Neuronal stem cell (in vitro differentiated cells): Measurements from ENCODE around the gene AFF3.

ENCODE experiments used
- DNase-seq: peaks from one replicate; pipeline ENCODE4 v3.0.0-alpha.2; 2013; ENCODE audit warnings: low spot score
- H2AFZ ChIP-seq: one replicate; pipeline ENCODE4 v1.6.1; 2013; ENCODE audit warnings: mild to moderate bottlenecking, low read length, inconsistent platforms
- H2AK5ac ChIP-seq: 2 replicates; pipeline ENCODE4 v1.6.1; 2013; ENCODE audit warnings: low read depth, mild to moderate bottlenecking, inconsistent platforms, low read length, moderate library complexity, mixed read lengths
- H2BK120ac ChIP-seq: 2 replicates; pipeline ENCODE4 v1.6.1; 2013; ENCODE audit warnings: low read depth, mild to moderate bottlenecking, inconsistent platforms, low read length, moderate library complexity, mixed read lengths
- H2BK12ac ChIP-seq: one replicate; pipeline ENCODE4 v1.6.1; 2013; ENCODE audit warnings: low read length, inconsistent platforms
- H2BK15ac ChIP-seq: 2 replicates; pipeline ENCODE4 v1.6.1; 2013; ENCODE audit warnings: mild to moderate bottlenecking, low read length, inconsistent platforms, mixed read lengths
- H2BK5ac ChIP-seq: one replicate; pipeline ENCODE4 v1.6.1; 2013; ENCODE audit warnings: inconsistent platforms, mild to moderate bottlenecking, low read length, moderate library complexity
- H3K14ac ChIP-seq: one replicate; pipeline ENCODE4 v1.6.1; 2013; ENCODE audit warnings: low read length, inconsistent platforms
- H3K18ac ChIP-seq: 2 replicates; pipeline ENCODE4 v1.6.1; 2013; ENCODE audit warnings: low read length, inconsistent platforms
- H3K23ac ChIP-seq: 2 replicates; pipeline ENCODE4 v1.6.1; 2013; ENCODE audit warnings: low read depth, mild to moderate bottlenecking, mixed read lengths, low read length, inconsistent platforms; ENCODE audit not compliant: poor library complexity
- H3K27ac ChIP-seq: replicated peaks from 3 replicates; pipeline ENCODE4 v1.5.1; 2013; ENCODE audit warnings: low read length, inconsistent platforms
- H3K27me3 ChIP-seq, 3 experiments: 2 replicates each; pipeline ENCODE4 v1.6.1; 2013; ENCODE audit warnings: low read length in 3 of 3, mild to moderate bottlenecking in 2 of 3, inconsistent platforms in 1 of 3, low read depth in 1 of 3, mixed read lengths in 1 of 3, moderate library complexity in 1 of 3; ENCODE audit not compliant: control insufficient read depth in 3 of 3, insufficient read depth in 3 of 3
- H3K36me3 ChIP-seq, 2 donors: replicated peaks in 1 of 2; 2 replicates each; pipeline ENCODE4 v1.6.1; 2013; ENCODE audit warnings: low read length in 2 of 2; ENCODE audit not compliant: control insufficient read depth in 2 of 2, insufficient read depth in 2 of 2
- H3K4ac ChIP-seq: 2 replicates; pipeline ENCODE4 v1.6.1; 2013; ENCODE audit warnings: inconsistent platforms, mild to moderate bottlenecking, low read length, moderate library complexity
- H3K4me1 ChIP-seq, 2 donors: 1 replicate in 1 of 2; 2 replicates in 1 of 2; pipeline ENCODE4 v1.6.1; 2013; ENCODE audit warnings: low read length in 2 of 2, low read depth in 1 of 2; ENCODE audit not compliant: control insufficient read depth in 2 of 2, insufficient read depth in 1 of 2
- H3K4me2 ChIP-seq: one replicate; pipeline ENCODE4 v1.6.1; 2013; ENCODE audit warnings: mild to moderate bottlenecking, low read length, inconsistent platforms; ENCODE audit not compliant: insufficient read depth, poor library complexity, severe bottlenecking
- H3K4me3 ChIP-seq, 2 donors: 2 replicates each; pipeline ENCODE4 v1.5.1; 2013; ENCODE audit warnings: low read length in 2 of 2, mild to moderate bottlenecking in 2 of 2, inconsistent platforms in 1 of 2, moderate library complexity in 1 of 2
- H3K79me1 ChIP-seq: one replicate; pipeline ENCODE4 v1.6.1; 2013; ENCODE audit warnings: low read depth, mild to moderate bottlenecking, inconsistent platforms, low read length, moderate library complexity
- H3K9ac ChIP-seq: one replicate; pipeline ENCODE4 v1.6.1; 2013; ENCODE audit warnings: mild to moderate bottlenecking, low read depth, low read length, inconsistent platforms; ENCODE audit not compliant: poor library complexity
- H3K9me3 ChIP-seq, 2 donors: replicated peaks in 1 of 2; 2 replicates each; pipeline versions ENCODE3 to v1.6.1; 2013; ENCODE audit warnings: low read length in 2 of 2, mild to moderate bottlenecking in 2 of 2, inconsistent platforms in 1 of 2, low read depth in 1 of 2, mixed read lengths in 1 of 2, moderate library complexity in 1 of 2; ENCODE audit not compliant: control insufficient read depth in 2 of 2, insufficient read depth in 1 of 2
- H4K8ac ChIP-seq: one replicate; pipeline ENCODE4 v1.6.1; 2013; ENCODE audit warnings: low read depth, mild to moderate bottlenecking, inconsistent platforms, low read length, moderate library complexity
- H4K91ac ChIP-seq: one replicate; pipeline ENCODE4 v1.6.1; 2013; ENCODE audit warnings: low read length, low read depth, mild to moderate bottlenecking, inconsistent platforms; ENCODE audit not compliant: poor library complexity
- WGBS, 2 donors: extraction: QIAGEN DNeasy Blood & Tissue Kit; methylation state at CpG; one replicate each; pipeline ENCODE4 v1.1.7; 2013; ENCODE audit warnings: missing lambda C conversion rate in 2 of 2, mixed read lengths in 1 of 2; ENCODE audit not compliant: insufficient read length in 2 of 2, insufficient replicate concordance in 1 of 2; ENCODE audit errors: extremely low coverage in 2 of 2; 5-methylcytosine and 5-hydroxymethylcytosine counted together

The AFF3 gene

DNA sequence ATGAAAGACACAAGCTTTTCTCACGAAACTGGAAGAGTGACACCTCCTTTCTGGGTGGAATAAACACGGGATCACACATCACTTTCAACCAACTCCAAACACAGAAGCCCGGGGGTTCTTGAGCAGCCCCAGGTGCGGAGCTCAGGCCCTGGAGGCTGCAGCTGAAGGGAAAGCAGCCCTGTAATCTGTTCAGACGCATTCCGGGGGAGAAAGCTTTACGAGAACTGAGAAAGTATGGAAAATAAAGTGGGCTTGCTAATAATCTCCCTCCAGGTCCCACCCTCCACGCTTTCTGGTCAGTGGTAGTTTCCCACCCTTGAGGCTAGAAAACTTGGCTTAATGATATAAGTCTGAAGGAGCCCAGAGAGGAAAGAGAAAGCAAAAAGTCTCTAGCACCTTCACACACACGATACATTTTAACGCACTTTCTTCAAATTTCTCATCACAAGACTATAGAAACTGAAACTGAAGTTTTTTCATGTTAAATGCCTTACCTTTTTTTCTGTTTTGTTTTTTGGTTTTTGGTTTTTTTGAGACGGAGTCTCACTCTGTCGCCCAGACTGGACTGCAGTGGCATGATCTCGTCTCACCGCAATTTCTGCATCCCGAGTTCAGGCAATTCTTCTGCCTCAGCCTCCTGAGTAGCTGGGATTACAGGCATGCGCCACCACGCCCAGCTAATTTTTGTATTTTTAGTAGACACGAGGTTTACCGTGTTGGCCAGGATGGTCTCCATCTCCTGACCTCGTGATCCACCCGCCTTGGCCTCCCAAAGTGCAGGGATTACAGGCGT lies 141.3 kb downstream of the AFF3 start:
- H3K4me3 ChIP-seq: no peak overlapping the region
- peaks cover 0 to 3% of the 10 kb centered on the region in 2 donors for H3K36me3 ChIP-seq
- H2BK15ac ChIP-seq: no peak overlapping the region
- H4K91ac ChIP-seq: no peak overlapping the region
- H3K4me2 ChIP-seq: no peak overlapping the region
- H2AK5ac ChIP-seq: no peak overlapping the region
- WGBS, 2 donors: no CpG with 5 or more reads among the region's 22 CpGs
- no peaks in the 10 kb centered on the region for H3K27me3 ChIP-seq
- H3K4me1 ChIP-seq: peaks cover 0 to 6% of the 10 kb centered on the region in 2 donors
- no peak overlapping the region for H3K4ac ChIP-seq
- no peak overlapping the region for H3K9ac ChIP-seq
- H3K79me1 ChIP-seq: no peaks in the 10 kb centered on the region
- peaks cover 0 to 2% of the 10 kb centered on the region in 2 donors for H3K9me3 ChIP-seq
- H2BK5ac ChIP-seq: no peak overlapping the region
- no peak overlapping the region for H4K8ac ChIP-seq
- no peak overlapping the region for H3K14ac ChIP-seq
- no peak overlapping the region for H2AFZ ChIP-seq
- H2BK120ac ChIP-seq: no peak overlapping the region
- no peak overlapping the region for H2BK12ac ChIP-seq
- no peak overlapping the region for H3K27ac ChIP-seq
- no peak for DNase-seq
- H3K18ac ChIP-seq: no peak overlapping the region
- H3K23ac ChIP-seq: no peak overlapping the region

GRCh38 chr2:99998651-99999320 lies 143.6 kb downstream of the AFF3 start:
- Histone ChIP-seq H2AFZ (no peak overlapping the region), H2BK5ac (no peak overlapping the region), H3K23ac (no peak overlapping the region), H2BK120ac (no peak overlapping the region), H3K9ac (no peak overlapping the region), H3K79me1 (no peaks in the 10 kb centered on the region), H3K4me1 (peaks cover 0 to 6% of the 10 kb centered on the region in 2 donors), H4K91ac (no peak overlapping the region), H4K8ac (no peak overlapping the region), H3K4me2 (no peak overlapping the region), H3K4ac (no peak overlapping the region), H2BK15ac (no peak overlapping the region), H2AK5ac (no peak overlapping the region), H3K27me3 (peaks cover 0 to 3% (median 0%) of the 10 kb centered on the region in 3 experiments), H2BK12ac (no peak overlapping the region), H3K4me3 (peak overlapping the region in 1 of 2 donors; percentile 57), H3K36me3 (no peaks in the 10 kb centered on the region), H3K27ac (no peak overlapping the region), H3K9me3 (peaks cover 0 to 2% of the 10 kb centered on the region in 2 donors), H3K18ac (peak overlapping the region; percentile 32), H3K14ac (no peak overlapping the region)
- WGBS, 2 donors: no CpG with 5 or more reads among the region's 12 CpGs
- DNase-seq: no peak

DNA sequence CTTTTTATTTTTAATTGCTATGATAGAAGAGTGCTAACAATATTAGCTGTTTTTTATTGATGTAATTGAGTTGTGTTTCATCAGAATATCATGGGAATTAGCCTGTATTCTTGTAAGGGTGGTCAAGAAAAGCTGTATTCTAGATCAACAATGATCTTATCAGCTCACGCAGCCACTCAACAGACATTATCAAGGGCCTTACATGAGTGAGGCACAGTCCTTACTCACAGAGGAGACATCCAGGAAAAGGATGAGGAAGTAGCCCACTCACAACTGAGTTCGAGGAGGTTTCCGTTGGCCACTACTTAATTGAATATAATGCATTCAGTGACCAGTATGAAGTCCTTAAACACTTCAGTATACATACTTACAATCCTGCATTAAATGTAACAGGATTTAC lies 152.5 kb downstream of the AFF3 start:
- Histone ChIP-seq H2BK12ac (no peak overlapping the region), H3K14ac (no peak overlapping the region), H3K27me3 (peaks cover 0 to 39% (median 0%) of the 10 kb centered on the region in 3 experiments), H3K9me3 (peaks cover 0 to 4% of the 10 kb centered on the region in 2 donors), H2AFZ (no peak overlapping the region), H3K4me2 (no peak overlapping the region), H3K9ac (no peak overlapping the region), H4K8ac (no peak overlapping the region), H3K36me3 (no peaks in the 10 kb centered on the region), H3K23ac (no peak overlapping the region), H2AK5ac (no peak overlapping the region), H3K79me1 (no peaks in the 10 kb centered on the region), H3K4me3 (no peak overlapping the region), H3K18ac (no peak overlapping the region), H3K27ac (no peak overlapping the region), H2BK5ac (no peak overlapping the region), H2BK15ac (no peak overlapping the region), H3K4ac (no peak overlapping the region), H2BK120ac (no peak overlapping the region), H3K4me1 (peaks cover 11 to 17% of the 10 kb centered on the region in 2 donors), H4K91ac (no peak overlapping the region)
- WGBS, 2 donors: no CpG with 5 or more reads among the region's 3 CpGs
- no peak for DNase-seq

GRCh38 chr2:99988599-99988998 lies 153.8 kb downstream of the AFF3 start:
- Histone ChIP-seq H3K4me3 (no peak overlapping the region), H4K91ac (no peak overlapping the region), H3K9me3 (peaks cover 0 to 4% of the 10 kb centered on the region in 2 donors), H2AK5ac (no peak overlapping the region), H2BK120ac (no peak overlapping the region), H3K4me2 (no peak overlapping the region), H3K14ac (no peak overlapping the region), H3K27ac (no peak overlapping the region), H3K18ac (no peak overlapping the region), H3K79me1 (no peaks in the 10 kb centered on the region), H4K8ac (no peak overlapping the region), H3K23ac (no peak overlapping the region), H3K36me3 (no peaks in the 10 kb centered on the region), H2BK12ac (no peak overlapping the region), H3K4me1 (peaks cover 14 to 21% of the 10 kb centered on the region in 2 donors), H3K4ac (no peak overlapping the region), H2BK15ac (no peak overlapping the region), H3K27me3 (peaks cover 0 to 36% (median 0%) of the 10 kb centered on the region in 3 experiments), H2AFZ (no peak overlapping the region), H2BK5ac (no peak overlapping the region), H3K9ac (no peak overlapping the region)
- WGBS, 2 donors: no CpG with 5 or more reads among the region's 3 CpGs
- DNase-seq: no peak
